NCI-H526 treated with DMSO at 0.1 percent for 48 hours (cell line): ENCODE measurements around the gene PALMD.

Source experiments
- DNase-seq: peaks from one replicate; lab custom pipeline; 2025; lab: John Stamatoyannopoulos, UW

PALMD gene

DNA sequence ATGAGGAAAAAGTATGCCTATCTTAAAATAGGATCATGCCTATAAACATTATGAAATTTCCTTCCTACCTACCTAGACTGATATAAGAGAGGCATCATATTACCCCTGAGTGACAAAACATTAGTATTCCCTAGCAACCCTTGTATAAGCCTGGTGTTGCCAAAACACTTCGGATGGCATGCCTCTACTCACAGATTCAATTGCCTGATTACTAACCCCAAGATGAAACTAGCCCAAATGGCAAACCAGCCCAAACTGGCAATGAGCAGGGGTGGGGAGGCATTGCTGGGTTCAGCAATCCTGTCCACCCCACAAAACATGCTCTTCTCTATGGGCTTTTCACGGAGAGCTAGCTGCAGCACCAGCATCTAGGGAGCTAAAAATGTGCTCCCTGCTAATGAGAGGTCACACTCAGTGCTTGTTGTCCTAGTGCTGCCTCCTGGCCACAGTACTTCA lies 13.9 kb downstream of the PALMD start:
- no peak for DNase-seq

DNA sequence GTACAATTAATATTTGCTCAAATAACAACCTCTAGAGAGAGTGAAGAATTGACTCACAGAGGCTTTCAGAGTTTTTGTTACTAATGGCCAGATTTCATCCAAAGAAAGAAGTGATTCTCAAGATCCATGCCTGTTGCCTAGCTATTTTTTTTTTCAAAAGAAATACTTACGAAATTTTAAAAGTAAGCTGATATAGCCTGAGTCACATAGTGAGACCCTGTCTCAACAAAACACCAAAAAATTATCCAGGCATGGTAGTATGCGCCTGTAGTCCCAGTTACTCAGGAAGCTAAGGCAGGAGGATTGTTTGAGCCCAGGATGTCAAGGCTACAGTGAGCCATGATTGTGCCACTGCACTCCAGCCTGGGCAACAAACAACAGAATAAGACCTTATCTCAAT lies 14.6 kb downstream of the PALMD start:
- DNase-seq = no peak

DNA sequence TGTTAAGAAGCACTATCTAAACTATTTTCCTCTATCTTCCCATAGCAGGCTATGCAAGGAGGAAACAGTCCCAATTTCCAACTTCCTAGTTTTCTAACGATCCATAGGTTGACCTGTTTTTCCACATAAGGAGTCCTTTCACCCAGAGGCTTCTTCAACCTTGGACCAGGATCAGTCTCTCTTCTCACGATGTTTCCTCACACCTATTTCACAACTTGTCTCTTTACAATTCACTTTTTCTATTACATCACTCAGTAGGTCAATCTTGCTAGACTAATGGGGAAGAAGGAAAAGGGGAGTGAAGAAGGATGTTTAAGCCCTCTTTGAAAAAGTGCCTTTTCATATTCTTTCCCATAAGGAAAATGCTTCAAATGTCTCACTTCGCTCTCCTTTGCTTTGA lies 15.9 kb downstream of the PALMD start:
- DNase-seq = no peak

DNA sequence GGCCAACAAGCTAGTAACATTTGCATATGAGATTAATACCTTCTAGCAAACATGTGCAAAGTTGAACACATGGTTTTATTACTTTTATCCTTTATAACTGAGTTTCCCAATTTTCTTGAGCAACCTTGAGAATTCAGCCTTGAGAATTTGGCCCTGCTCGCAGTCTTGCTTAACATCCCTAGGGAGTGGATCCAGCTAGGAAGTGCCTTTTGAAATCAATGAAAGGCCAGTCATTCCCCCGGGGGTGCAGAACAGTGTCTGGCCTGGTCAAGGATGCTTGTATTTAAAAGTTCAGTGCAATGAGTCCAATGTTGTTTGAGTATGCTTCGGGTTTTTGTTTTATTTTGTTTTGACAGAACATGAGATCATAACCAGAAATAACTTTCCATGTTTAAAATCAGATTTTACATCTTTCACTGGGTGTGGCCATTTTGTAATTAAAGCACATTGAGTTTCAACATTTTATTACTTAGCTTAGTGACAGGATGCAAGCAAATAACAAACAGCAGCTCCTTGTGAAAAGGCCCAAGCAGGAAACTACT lies 16.7 kb downstream of the PALMD start:
- no peak for DNase-seq

DNA sequence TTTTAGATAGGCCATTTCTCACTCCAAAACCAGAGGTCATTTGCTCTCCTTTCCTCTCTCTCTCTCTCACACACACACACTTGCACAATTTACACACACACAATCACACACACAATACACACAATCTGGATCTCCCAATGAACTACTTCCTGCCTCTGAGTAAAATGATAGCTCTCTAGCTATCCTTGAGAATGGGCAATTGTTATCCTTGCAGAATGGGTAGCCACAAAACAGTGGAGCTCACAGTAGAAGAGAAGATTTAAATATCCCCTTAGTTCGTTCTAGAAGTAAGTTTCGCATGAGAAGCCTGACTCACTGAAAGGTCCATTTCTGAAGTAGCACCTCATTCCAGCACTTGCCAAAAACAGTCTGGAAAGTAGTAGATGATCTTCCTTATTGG lies 17.6 kb downstream of the PALMD start:
- no peak for DNase-seq

DNA sequence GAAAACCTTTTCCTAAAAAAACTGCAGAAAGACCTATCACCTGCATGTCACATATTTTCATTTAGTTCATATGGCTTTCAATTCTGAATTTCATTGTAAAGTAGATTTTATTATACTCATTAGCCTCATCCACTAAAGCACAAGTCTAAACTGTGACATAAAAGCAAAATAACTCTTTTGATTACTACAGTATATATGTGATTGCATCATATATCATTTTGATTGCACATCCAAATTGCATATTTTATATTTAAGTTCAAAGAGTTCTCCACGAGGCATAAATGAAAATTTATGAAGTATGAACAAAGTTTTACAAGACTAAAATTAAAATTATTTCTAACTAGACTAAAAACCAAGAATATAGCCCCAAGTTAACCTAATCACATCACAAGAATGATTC lies 19.3 kb downstream of the PALMD start:
- DNase-seq = no peak

DNA sequence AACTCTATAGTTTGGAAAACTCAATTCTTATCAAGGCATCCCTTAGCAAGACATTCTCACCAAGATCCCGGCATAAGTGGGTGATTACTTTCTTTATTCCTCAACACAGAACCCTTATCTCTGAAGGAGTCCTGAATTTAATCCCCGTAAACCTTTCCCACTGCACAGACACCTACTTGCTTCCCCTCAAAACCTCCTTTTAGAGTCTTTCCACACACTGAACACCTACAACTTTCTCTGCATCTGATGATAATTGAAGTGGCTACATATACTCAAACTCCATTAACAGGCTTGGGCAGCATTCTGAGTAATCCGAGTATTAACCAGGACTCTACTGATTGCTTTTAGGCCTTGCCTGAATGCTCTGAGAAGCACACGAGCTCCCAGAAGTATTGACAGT lies 23.5 kb downstream of the PALMD start:
- no peak for DNase-seq

DNA sequence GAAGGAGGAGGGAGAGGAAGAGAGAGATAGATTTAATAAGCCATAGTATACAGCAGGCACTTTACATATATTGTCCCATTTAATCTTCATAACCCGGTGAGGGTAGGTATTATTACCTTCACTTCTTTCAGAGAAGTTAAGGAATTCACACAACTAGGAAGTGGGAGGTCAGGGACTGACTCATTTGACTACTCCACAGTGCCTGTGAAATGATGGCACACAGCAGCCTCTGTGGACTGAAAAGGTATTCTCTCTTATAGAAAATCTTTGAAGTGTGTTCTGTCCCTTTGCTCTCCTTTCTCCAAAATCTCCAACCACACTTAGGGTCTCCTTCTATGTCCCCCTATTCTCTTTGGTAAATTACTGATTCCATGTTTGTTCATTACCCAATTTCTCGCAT lies 23.9 kb downstream of the PALMD start:
- DNase-seq = no peak

DNA sequence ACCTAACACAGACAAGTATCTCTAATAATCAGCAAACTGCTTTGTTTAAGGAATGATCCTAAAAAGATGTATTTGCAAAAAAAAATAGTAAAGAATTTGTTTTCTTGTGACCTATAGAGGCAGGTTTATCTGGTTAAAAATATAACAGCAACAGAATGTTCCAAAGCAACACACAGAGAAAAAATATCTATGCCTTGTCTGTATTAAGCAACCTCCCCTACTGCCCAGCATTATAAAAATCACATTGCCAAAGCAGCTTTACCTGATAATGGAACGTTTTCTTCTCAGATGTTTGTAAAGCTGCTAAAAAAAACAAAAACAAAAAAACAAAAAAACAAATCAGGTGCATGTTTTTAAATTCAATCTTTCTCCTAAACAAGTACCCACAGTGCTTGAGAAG lies 24.7 kb downstream of the PALMD start:
- no peak for DNase-seq

DNA sequence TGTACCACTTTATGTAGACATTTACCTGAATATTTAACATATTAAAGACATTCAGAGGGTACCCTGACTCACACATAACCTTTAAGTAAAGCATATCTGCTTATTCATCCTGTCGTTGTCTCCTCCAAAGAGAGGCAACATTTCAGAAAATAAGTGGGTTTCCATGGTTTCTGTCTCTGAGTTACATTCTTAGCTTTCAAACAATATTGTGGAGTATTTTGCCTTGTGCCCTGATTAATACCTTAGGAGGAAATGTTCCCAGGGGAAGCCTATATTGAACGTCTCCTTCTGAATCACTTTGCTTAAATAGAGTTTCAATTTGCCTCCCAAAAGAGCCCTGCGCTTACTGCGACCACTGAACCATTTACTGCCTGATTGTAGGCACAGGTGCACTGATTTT lies 26.1 kb downstream of the PALMD start:
- no peak for DNase-seq

DNA sequence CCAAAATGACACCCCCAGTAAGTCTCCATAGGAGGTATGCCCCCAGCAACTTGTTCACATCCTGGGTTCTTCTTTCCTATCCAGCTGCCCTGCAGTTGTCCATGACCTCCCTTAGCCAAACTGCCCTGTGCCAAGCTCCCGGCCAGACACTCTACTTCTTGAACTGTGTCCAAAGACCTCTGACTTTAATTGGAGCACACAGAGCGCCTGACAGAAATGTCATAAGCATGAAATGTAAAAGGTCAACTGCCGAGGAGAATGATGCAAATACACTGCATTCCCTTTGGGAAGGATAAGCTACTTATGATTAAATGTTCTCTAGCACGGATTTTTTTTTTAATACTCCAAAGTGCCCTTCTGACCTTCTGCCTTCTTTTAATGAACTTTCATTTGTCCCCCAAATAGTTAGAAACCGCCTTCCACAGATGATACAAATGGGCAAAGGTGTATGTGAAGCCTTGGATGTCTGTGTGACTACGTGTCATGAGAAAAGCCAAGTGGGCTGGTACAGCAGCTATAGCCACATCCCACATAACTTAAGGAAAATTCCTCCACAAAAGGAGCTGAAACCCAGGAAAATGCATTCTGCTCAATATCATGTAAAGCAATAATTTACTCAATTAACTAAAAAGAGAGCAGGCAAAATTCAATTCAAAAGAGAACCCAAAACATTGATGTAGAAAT lies 26.8 kb downstream of the PALMD start:
- DNase-seq = no peak

DNA sequence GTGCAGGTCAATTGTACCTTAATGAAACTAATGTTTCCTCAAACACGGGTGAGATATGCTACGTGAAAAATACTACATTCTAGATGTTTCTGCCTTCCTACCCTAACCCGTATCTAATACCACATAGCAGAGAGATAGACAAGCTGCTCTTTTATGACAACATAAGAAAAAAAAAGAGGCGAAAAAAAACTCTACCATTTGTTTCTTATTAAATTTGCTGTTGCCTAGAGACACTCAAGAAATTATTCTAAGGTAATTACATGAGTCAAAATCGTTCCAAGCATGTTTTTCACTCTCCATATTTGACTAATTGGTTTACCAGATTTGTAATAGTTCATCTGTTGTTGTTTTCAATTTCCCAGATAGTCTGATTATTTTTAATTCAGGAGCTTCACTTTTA lies 27.4 kb downstream of the PALMD start:
- DNase-seq = no peak

DNA sequence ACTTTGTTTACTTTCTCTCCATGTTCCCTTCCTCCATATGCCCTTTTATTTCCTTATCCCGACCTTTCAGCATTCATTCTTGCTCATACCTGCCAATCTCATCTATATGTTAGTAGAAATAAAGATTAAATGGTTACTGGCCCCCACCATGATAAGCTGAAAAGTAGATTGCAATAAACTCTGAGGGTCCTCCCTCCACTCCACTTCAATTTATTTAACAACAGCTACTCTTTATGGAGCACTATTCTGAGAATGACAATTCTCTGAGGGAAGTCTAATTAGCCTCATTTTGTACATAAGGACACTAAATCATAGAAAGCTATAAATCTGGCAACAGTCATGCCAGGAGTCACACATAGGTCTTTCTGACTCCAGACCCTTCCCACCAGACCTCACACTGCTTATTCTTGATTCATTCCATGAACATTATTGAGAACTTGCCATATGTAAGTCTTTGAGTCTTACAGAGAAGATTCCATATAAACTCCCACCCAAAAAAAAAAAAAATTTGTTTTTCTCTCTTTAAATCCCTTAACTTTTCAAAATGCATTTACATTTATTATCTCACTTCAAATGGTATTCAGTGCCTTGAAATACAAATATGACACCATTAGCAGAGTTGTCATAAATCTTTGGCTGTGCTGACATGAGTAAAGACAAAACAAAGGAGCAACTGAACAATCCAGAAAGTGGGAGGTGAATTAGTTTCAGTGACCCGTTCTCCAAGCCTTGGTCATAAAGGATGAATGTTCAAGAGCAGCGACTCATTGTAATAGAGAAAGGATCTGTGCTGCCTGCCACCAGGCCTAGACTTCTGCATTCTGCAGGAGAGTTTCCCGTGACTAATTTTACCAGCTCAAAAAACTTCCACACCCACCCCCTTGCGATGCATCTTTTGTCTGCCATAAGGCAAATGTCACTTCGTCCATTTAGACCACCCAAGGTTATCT lies 28.5 kb downstream of the PALMD start:
- DNase-seq = no peak

DNA sequence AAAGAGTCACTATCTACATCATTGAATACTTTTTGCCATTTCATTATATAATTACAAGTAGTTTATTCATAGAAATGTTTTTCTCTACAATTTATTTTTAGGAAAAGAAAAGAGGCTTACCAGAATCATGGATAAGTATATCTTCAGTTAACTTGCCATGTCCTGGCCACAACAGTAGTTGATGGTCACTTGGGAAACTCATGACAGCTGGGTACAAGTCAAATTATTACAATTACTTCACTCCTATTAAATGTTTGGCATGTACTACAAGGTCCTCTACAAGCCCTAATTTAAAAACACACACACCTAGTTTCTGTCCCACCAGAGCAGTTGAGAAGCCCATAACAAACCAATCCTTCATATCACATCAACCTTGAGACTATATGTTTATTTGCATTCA lies 29.4 kb downstream of the PALMD start:
- DNase-seq = no peak

DNA sequence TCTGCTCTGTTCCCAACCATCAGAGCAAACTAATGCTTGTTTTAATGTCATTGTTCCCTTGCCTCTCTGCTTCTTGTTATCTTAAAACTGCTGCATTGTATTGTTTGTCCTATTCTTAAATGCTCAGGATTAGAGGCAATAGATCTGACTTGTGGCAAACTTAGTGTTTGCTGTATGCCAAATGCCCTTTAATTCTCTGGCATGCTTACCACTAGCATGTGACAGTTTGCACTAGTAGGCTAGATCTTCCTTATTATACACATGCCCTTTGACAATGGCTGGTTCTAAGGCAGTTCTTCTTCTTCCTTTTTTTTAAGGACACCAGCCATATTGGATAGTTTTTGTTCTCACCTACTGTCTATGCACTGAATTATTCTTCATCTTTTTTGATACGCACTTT lies 30.1 kb downstream of the PALMD start:
- no peak for DNase-seq

DNA sequence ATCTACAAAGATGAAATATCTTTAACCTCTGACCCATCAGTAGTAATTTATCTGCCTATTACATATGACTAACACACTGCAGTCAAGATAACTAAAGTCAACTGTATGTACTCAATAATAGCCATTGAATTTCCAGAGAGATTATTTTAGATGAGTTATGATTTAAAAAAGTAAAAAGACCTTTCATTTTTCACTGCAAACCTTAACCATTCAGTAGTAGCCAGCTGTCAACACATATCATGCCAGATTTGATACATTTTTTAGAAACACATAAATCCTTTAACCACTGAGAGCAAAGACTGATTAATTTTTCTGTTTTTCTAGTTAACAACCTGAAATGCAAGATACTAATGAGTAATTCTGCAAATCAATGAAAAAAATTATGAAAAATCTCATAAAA lies 31.0 kb downstream of the PALMD start:
- no peak for DNase-seq

DNA sequence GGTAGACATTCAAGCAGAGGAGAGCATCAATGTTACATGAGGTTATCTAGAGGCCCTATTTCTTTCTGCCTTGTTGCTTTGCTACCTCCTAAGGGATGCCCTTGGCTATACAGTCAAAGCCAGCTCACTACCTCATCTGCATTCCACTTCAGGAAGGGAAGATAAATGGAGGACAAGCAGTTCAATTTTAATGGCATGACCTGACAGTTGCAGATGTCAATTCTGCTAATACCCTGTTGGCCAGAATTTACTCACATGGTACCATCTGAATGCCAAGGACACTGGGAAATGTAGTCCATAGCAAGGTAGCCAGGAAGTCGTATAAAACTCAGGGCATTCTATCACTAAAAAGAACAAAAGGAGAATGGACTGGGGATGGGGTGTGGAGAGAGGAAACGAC lies 31.5 kb downstream of the PALMD start:
- no peak for DNase-seq

DNA sequence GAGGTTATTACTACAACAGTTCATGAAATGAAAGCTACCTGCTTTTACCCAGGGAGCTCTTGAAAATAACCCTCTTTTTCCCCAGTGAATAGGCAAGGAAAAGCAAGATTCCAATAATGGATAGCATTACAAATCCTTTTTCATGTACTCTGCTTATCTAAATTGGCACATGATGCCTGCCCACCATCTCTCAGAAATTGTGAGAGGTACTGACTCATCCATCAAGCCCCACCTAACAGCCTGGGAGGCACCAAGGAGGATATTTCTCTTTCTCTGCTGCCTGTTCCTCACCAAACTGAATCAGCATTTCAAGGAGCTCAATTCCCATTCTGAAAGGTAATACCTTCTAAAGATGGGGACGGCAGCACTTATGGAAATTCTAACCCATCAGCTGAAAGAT lies 34.4 kb downstream of the PALMD start:
- no peak for DNase-seq

DNA sequence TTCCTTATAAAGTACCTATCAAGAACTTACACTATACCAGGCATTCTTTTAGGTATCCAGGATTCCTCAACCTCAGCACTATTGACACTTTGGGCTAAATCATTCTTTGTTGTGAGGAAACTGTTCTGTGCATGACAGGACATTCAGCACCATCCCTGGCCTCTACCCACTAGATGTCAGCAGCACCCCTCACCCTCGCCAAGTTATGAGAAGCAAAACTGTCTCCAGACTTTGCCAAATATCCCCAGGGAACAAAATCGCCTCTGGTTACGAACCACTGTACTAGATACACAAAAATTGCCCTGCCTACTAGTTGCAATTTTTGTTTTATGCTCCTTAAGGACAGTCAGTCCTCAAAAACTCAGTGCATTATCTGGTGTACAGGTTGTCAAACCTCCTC lies 35.7 kb downstream of the PALMD start:
- no peak for DNase-seq

DNA sequence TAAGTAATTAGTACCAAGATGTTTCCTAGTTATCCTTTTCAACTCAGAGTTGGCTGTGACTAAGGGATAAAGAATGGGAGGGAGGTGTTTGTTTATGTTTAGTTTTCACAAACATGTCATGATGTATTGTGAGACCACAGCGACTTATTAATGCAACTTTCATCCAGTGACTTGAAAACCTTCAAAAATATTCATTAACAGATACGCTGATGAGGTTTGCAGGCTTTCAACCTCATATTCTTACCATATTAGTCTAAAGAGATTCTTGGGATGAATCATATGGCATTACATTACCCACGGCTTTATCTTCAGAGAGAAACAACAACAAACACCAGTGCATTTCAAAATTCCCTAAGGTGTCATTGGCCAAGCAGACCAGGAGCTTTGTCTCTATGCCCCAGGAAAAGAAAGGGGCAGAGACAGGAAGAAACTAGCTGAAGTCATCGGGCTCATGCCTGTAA lies 36.4 kb downstream of the PALMD start:
- DNase-seq = no peak

DNA sequence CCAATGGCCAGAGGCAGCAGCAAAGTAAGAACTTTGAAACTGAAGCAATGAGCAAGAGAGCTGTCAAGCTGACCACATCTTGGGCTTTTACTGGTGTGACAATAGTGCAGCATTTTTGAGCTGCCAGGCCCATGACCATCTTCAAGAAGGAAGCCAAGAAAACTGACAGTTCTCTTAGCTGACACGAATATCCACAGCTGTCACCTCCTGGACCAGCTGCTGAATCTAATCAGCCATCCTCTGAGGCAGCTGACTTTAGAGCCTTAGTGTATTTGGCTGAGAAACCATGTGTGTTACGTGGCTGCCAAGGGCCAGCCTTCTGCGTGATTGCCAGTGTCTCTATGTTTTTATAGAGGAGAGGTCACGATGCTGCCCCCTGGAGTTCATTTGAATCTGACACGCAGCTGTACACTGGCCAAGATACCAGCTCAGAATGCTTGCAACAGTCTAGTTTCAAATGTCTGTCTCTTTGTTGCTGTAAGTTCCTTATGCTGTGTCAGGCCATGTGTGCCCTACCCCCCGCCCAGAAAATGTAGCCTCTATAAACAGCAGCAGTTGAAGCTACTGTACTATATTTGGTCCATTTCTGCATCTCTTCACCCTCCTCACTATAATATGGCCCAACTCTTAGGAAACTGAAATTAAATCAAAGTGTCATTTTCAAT lies 39.7 kb downstream of the PALMD start:
- peak; percentile 53 for DNase-seq

DNA sequence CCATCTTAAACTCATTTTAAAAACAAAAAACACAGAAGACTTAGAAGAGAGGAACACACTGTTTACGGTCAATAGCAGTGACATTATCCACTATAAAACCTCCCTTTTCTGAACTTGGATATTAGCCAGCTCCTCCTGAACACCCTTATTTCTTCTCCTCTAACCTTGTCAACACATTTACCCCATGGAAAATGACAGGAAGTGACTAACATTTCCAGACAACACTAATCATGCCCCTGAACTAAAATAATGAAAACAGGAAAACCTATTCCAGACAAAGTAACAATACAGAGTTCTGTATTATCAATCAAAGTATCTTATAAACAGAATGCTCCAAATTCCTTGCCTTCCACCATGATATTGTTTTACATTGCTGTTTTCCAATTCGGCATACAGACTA lies 45.3 kb downstream of the PALMD start:
- DNase-seq = no peak

DNA sequence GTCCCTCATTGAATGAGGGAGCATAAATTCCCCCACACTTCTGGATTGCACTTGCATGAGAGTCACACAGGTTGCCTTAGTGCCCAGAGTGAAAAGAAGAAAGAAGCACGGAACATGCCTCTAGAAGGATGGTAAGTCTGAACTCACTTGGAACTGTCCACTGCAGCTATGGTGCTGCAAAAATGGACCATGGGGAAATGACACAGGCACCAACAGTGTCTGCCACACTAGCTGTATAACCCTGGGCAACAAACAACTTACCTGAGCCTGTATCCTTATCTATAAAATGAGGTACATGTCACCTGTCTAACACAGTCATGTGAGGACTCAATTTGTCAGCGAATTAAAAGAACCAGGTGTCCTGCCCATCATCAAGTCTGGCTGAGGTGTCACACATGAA lies 50.7 kb downstream of the PALMD start:
- DNase-seq = no peak
